K562 (cell line): ENCODE data around the gene CLSTN2. TPM values are rescaled to one million over a fixed set of nuclear protein-coding genes. Genes with fewer than 3 reads are reported as not detected.

ENCODE experiments used
- ATAC-seq: fragments of 200-7000 bp; cut with Tn5 transposase; 3 replicates; pipeline ENCODE4 v1.9.1; 2020; ENCODE audit warnings: moderate library complexity
- BruUV-seq: library from RNA; stranded (reverse); fragments of 400-500 nt; replicated peaks from 2 replicates; lab custom pipeline; 2021; lab: Mats Ljungman, UMichigan
- CTCF ChIA-PET: fragments of 300-600 bp; formaldehyde crosslinking; extraction: SDS; loops from one replicate; lab custom pipeline; 2021; ENCODE audit warnings: low intra/inter-chr PET ratio; lab: Yijun Ruan, JAX
- POLR2A ChIA-PET: fragments of 300-600, 350-650 bp; sonication (Branson Sonifier 250); formaldehyde crosslinking; extraction: SDS; loops from one replicate; lab custom pipeline; 2021; ENCODE audit warnings: antibody characterized with exemption, inconsistent platforms; lab: Yijun Ruan, JAX
- DNase-seq, 4 experiments: peaks; one replicate each; pipeline versions ENCODE4 v3.0.0 to v3.0.0-alpha.2; 2011 to 2018; ENCODE audit warnings: low spot score in 3 of 4, mixed read lengths in 3 of 4; ENCODE audit errors: extremely low read depth in 1 of 4
- FAIRE-seq: peaks from 2 replicates; lab custom pipeline; 2011; peaks lifted over from hg19 to GRCh38; lab: Jason Lieb, UNC
- H2AFZ ChIP-seq: 2 replicates; pipeline ENCODE4 v1.6.0; 2011; ENCODE audit warnings: low read depth, low read length, control low read depth, inconsistent platforms
- H3K27ac ChIP-seq: fragments of 200-600 bp; 3 replicates; pipeline ENCODE4 v1.8.0; 2011; ENCODE audit warnings: low read depth, mild to moderate bottlenecking, control low read depth, inconsistent platforms, low read length, moderate library complexity, mixed read lengths; ENCODE audit errors: extremely low read depth
- H3K27me3 ChIP-seq, 2 experiments: fragments of 300-600 bp in 1 of 2; 2 replicates in 1 of 2; 3 replicates in 1 of 2; pipeline versions ENCODE4 v1.6.0 to v1.8.0; 2011; ENCODE audit warnings: inconsistent platforms in 2 of 2, low read length in 2 of 2, mild to moderate bottlenecking in 1 of 2, mixed read lengths in 1 of 2, moderate library complexity in 1 of 2; ENCODE audit not compliant: control insufficient read depth in 2 of 2, insufficient read depth in 2 of 2
- H3K36me3 ChIP-seq: fragments of 300-600 bp; 3 replicates; pipeline ENCODE4 v1.8.0; 2011; ENCODE audit warnings: mild to moderate bottlenecking, low read length, inconsistent platforms; ENCODE audit not compliant: control insufficient read depth, insufficient read depth
- H3K4me1 ChIP-seq, 2 experiments: fragments of 200-600 bp in 1 of 2; replicated peaks in 1 of 2; 2 replicates in 1 of 2; 3 replicates in 1 of 2; pipeline versions ENCODE4 v1.5.1 to v1.8.0; 2011; ENCODE audit warnings: inconsistent platforms in 2 of 2, low read length in 2 of 2, mild to moderate bottlenecking in 1 of 2, mixed read lengths in 1 of 2, moderate library complexity in 1 of 2; ENCODE audit not compliant: control insufficient read depth in 2 of 2, insufficient read depth in 2 of 2
- H3K4me2 ChIP-seq: 2 replicates; pipeline ENCODE4 v1.6.1; 2011; ENCODE audit warnings: low read length, control low read depth, inconsistent platforms, mixed read lengths; ENCODE audit not compliant: insufficient read depth
- H3K4me3 ChIP-seq: fragments of 200-600 bp; sonication (generic), shearing (Covaris generic); 2 replicates; pipeline ENCODE4 v1.5.1; 2016; ENCODE audit warnings: control low read depth, inconsistent platforms
- H3K79me2 ChIP-seq: fragments of 200-600 bp; 3 replicates; pipeline ENCODE4 v1.8.0; 2011; ENCODE audit warnings: low read length, inconsistent platforms; ENCODE audit not compliant: control insufficient read depth, insufficient read depth
- H3K9ac ChIP-seq, 2 experiments: 2 replicates each; pipeline versions ENCODE4 v1.6.0 to v1.6.1; 2011; ENCODE audit warnings: low read depth in 2 of 2, low read length in 2 of 2, control low read depth in 1 of 2, inconsistent platforms in 1 of 2, mild to moderate bottlenecking in 1 of 2, mixed read lengths in 1 of 2; ENCODE audit not compliant: insufficient read depth in 1 of 2
- H3K9me1 ChIP-seq: one replicate; pipeline ENCODE4 v1.6.0; 2011; ENCODE audit warnings: inconsistent platforms, mild to moderate bottlenecking, low read length, moderate library complexity; ENCODE audit not compliant: control insufficient read depth, insufficient read depth
- H3K9me3 ChIP-seq: replicated peaks from 2 replicates; pipeline ENCODE4 v1.5.1; 2011; ENCODE audit warnings: low read depth, low read length, inconsistent platforms; ENCODE audit not compliant: control insufficient read depth, insufficient read depth
- H4K20me1 ChIP-seq: replicated peaks from 2 replicates; pipeline ENCODE4 v1.6.1; 2011; ENCODE audit warnings: low read length, inconsistent platforms, mixed read lengths; ENCODE audit not compliant: control insufficient read depth, insufficient read depth
- MCM7 ChIP-seq, 2 experiments: fragments of 450-650 bp; IDR thresholded peaks; 2 replicates each; pipeline ENCODE4 v1.6.1; 2016 to 2018
- MTF1 ChIP-seq: fragments of 250-450 bp; sonication (Bioruptor Pico); IDR thresholded peaks from 2 replicates; pipeline ENCODE4 v1.9.0; 2021; ENCODE audit warnings: moderate library complexity, mild to moderate bottlenecking, inconsistent platforms, borderline replicate concordance
- POLR2AphosphoS2 ChIP-seq: IDR thresholded peaks from 2 replicates; pipeline ENCODE4 v1.6.1; 2012; ENCODE audit warnings: low read length, improper control_type of control experiment
- POLR2G ChIP-seq: fragments of 200-400 bp; formaldehyde crosslinking; IDR thresholded peaks from 2 replicates; pipeline ENCODE4 v1.6.1; 2017; ENCODE audit warnings: low read depth, mild to moderate bottlenecking, antibody characterized with exemption, low read length, moderate library complexity
- RHOXF2B ChIP-seq: fragments of 250-450 bp; sonication (Bioruptor Pico); conservative IDR thresholded peaks from 2 replicates; pipeline ENCODE4 v1.5.1; 2021
- RNF219 ChIP-seq: fragments of 250-450 bp; sonication (Bioruptor Pico); IDR thresholded peaks from 2 replicates; pipeline ENCODE4 v1.5.0; 2022; ENCODE audit warnings: mild to moderate bottlenecking
- RUNX1 ChIP-seq: sonication (generic); IDR thresholded peaks from 2 replicates; pipeline ENCODE4 v1.6.1; 2016; ENCODE audit warnings: antibody characterized with exemption, low read depth
- SAFB2 ChIP-seq: fragments of 200-400 bp; formaldehyde crosslinking; IDR thresholded peaks from 2 replicates; pipeline ENCODE4 v1.6.1; 2018; ENCODE audit warnings: borderline replicate concordance, low read length, low read depth, moderate library complexity; ENCODE audit not compliant: severe bottlenecking
- SMARCA5 ChIP-seq: fragments of 450-650 bp; IDR thresholded peaks from 2 replicates; pipeline ENCODE4 v1.6.1; 2016
- SRSF1 ChIP-seq: fragments of 200-400 bp; formaldehyde crosslinking; IDR thresholded peaks from 2 replicates; pipeline ENCODE4 v1.6.1; 2017; ENCODE audit warnings: mild to moderate bottlenecking, low read depth, low read length, moderate library complexity
- TRIM25 ChIP-seq: fragments of 450-650 bp; IDR thresholded peaks from 2 replicates; pipeline ENCODE4 v1.7.0; 2016; ENCODE audit warnings: borderline replicate concordance
- ZBTB9 ChIP-seq: fragments of 450-650 bp; formaldehyde crosslinking; IDR thresholded peaks from 2 replicates; pipeline ENCODE4 v1.4.0; 2020; ENCODE audit warnings: mild to moderate bottlenecking, moderate library complexity
- ZNF232 ChIP-seq: sonication (generic); formaldehyde crosslinking; IDR thresholded peaks from 2 replicates; pipeline ENCODE4 v1.8.0; 2022; ENCODE audit warnings: mild to moderate bottlenecking, missing genetic modification reagents
- ZNF280B ChIP-seq: fragments of 250-450 bp; sonication (Bioruptor Pico); IDR thresholded peaks from 2 replicates; pipeline ENCODE4 v1.5.1; 2021; ENCODE audit warnings: mild to moderate bottlenecking
- ZNF707 ChIP-seq: fragments of 250-450 bp; sonication (Bioruptor Pico); conservative IDR thresholded peaks from 2 replicates; pipeline ENCODE4 v1.8.0; 2022; ENCODE audit warnings: inconsistent platforms, mild to moderate bottlenecking, moderate library complexity
- in situ Hi-C: fragments of 300-500 bp; cut with MboI; formaldehyde crosslinking; loops from 4 replicates; pipeline ENCODE4 v1.15.0; 2018; ENCODE audit warnings: inconsistent platforms, mixed read lengths
- intact Hi-C: fragments of 100-400 bp; cut with micrococcal nuclease; formaldehyde crosslinking; loops from 2 replicates; pipeline ENCODE4 v1.14.2; 2022
- polyA plus RNA-seq, 8 experiments: library from polyadenylated mRNA; depleted of rRNA in 4 of 8; stranded (reverse) in 5 of 8; unstranded in 3 of 8; fragments of >200 nt; fragmentation: Nextera tagmentation in 2 of 8; fragmentation: Illumina TruSeq in 1 of 8; extraction: Ambion mirVana in 2 of 8; extraction: Trizol in 1 of 8; gene quantifications; 2 replicates each; pipeline versions ENCODE4 v1.2.1 to v1.2.3, GENCODE V29; 2011 to 2014; ENCODE audit warnings: inconsistent platforms in 1 of 8, missing spikeins in 1 of 8
- total RNA-seq, 7 experiments: library from RNA; depleted of rRNA in 6 of 7; stranded (reverse); fragments of >200 nt in 6 of 7; fragmentation: Illumina TruSeq in 2 of 7; extraction: Trizol in 2 of 7; gene quantifications; 2 replicates each; pipeline versions ENCODE4 v1.2.1 to v1.2.3, GENCODE V29; 2011 to 2021; ENCODE audit warnings: low replicate concordance in 1 of 7

Gene CLSTN2
- total and polyA plus RNA-seq, 9 of the 15 experiments (the other 6 are each of a cell fraction or from before 2014, with no cell fraction given), result 0.02 to 0.04 (median 0.04) TPM; not detected in 6

GRCh38 chr3:140523600-140523999 is 588.6 kb downstream of the CLSTN2 start (continued):
- TF ChIP-seq POLR2AphosphoS2, result no peak
- TF ChIP-seq, all 486 proteins: peak for 0

- TF ChIP-seq SMARCA5, result no peak
- no peak for TF ChIP-seq POLR2G
- no peak for TF ChIP-seq ZNF232 (CRISPR knock-in tag)
- no peak for TF ChIP-seq SRSF1
- no peak for TF ChIP-seq RNF219 (CRISPR knock-in tag)
- no peak for TF ChIP-seq SAFB2
- TF ChIP-seq MTF1 (CRISPR knock-in tag), result no peak
- no peak for TF ChIP-seq ZBTB9 (CRISPR knock-in tag)
- TF ChIP-seq TRIM25, result no peak
- TF ChIP-seq RUNX1, result no peak
- no peak for TF ChIP-seq MCM7 (IDR thresholded peaks at IDR 0.05)
- TF ChIP-seq RHOXF2B (CRISPR knock-in tag), result no peak
- no peak for TF ChIP-seq ZNF280B (CRISPR knock-in tag)
- no peak for TF ChIP-seq ZNF707 (CRISPR knock-in tag)
- in situ Hi-C loops (no loop called here), intact Hi-C loops (no loop called here)
- no peak for FAIRE-seq
- DNase-seq, result no peak
- H3K9me3 ChIP-seq, result no peaks in the 10 kb centered on the region
- H3K36me3 ChIP-seq, result no peaks in the 10 kb centered on the region
- H3K9me1 ChIP-seq, result no peaks in the 10 kb centered on the region
- no TSS peak for BruUV-seq
- no peaks in the 10 kb centered on the region for H4K20me1 ChIP-seq
- ChIA-PET POLR2A (no interaction called here), CTCF (no interaction called here)
- no peak overlapping the region for H3K4me2 ChIP-seq
- no peak overlapping the region for H2AFZ ChIP-seq
- no peak overlapping the region for H3K27ac ChIP-seq
- no peaks in the 10 kb centered on the region for H3K4me1 ChIP-seq
- no peak overlapping the region for H3K9ac ChIP-seq
- no peaks in the 10 kb centered on the region for H3K79me2 ChIP-seq
- H3K4me3 ChIP-seq, result no peak overlapping the region
- no peak for ATAC-seq
- no peaks in the 10 kb centered on the region; a peak in 1 of 5 replicates for H3K27me3 ChIP-seq
Measured at GRCh38 chr3:140527156-140527555, 592.2 kb downstream of the CLSTN2 start.
